HCT116 (cell line): ENCODE data around the gene CARD14. TPM values are rescaled to one million over a fixed set of nuclear protein-coding genes. Genes with fewer than 3 reads are reported as not detected.

Experiments used
- ATAC-seq: fragments of 200-7000 bp; cut with Tn5 transposase; 2 replicates; pipeline ENCODE4 v1.9.1; 2020; ENCODE audit warnings: mild to moderate bottlenecking, moderate library complexity
- BruUV-seq: library from RNA; stranded (reverse); fragments of 400-500 nt; replicated peaks from 2 replicates; lab custom pipeline; 2021; lab: Mats Ljungman, UMichigan
- CTCF ChIA-PET: fragments of 300-600 bp; sonication (Branson Sonifier 250); formaldehyde crosslinking; loops from one replicate; lab custom pipeline; 2021; ENCODE audit warnings: antibody characterized with exemption; lab: Charles Lee
- POLR2A ChIA-PET: fragments of 300-600, 350-600 bp; sonication (Branson Sonifier 250); formaldehyde crosslinking; loops from one replicate; lab custom pipeline; 2021; ENCODE audit warnings: antibody characterized with exemption; lab: Charles Lee
- RAD21 ChIA-PET, 2 experiments: fragments of 300-600 bp; sonication (Branson Sonifier 250); formaldehyde crosslinking; loops; one replicate each; lab custom pipeline; 2023; ENCODE audit warnings: low total read pairs in 2 of 2; ENCODE audit not compliant: uncharacterized antibody in 2 of 2, unreplicated experiment in 2 of 2, low non-redundant PET in 1 of 2; lab: Charles Lee
- DNase-seq: peaks from one replicate; pipeline ENCODE4 v3.0.0-alpha.2; 2010; ENCODE audit warnings: low read depth, low spot score
- H2AFZ ChIP-seq: fragments of 200-600 bp; shearing (Covaris generic), sonication (generic); 2 replicates; pipeline ENCODE4 v1.6.1; 2017; ENCODE audit warnings: low read depth, mixed run types, mixed read lengths, antibody characterized with exemption, low read length; ENCODE audit not compliant: poor library complexity, severe bottlenecking
- H3K27ac ChIP-seq: 2 replicates; pipeline ENCODE4 v1.5.1; 2012; ENCODE audit warnings: low read depth, low read length
- H3K27me3 ChIP-seq: fragments of 200-600 bp; sonication (generic); 2 replicates; pipeline ENCODE4 v1.6.1; 2016; ENCODE audit warnings: mixed run types, low read length, mixed read lengths; ENCODE audit not compliant: insufficient read depth
- H3K36me3 ChIP-seq, 2 experiments: fragments of 200-500 bp in 1 of 2; fragments of 200-600 bp in 1 of 2; sonication (Bioruptor generic) in 1 of 2; sonication (generic) in 1 of 2; 2 replicates each; pipeline versions ENCODE4 v1.5.1 to v1.6.1; 2014 to 2016; ENCODE audit warnings: low read length in 2 of 2, inconsistent platforms in 1 of 2, mixed read lengths in 1 of 2, mixed run types in 1 of 2; ENCODE audit not compliant: insufficient read depth in 2 of 2, control insufficient read depth in 1 of 2
- H3K4me1 ChIP-seq, 2 experiments: fragments of 200-600 bp in 1 of 2; sonication (generic) in 1 of 2; 2 replicates each; pipeline versions ENCODE4 v1.5.1 to v1.6.1; 2012 to 2017; ENCODE audit warnings: low read length in 2 of 2, inconsistent platforms in 1 of 2, mild to moderate bottlenecking in 1 of 2, mixed read lengths in 1 of 2, mixed run types in 1 of 2, moderate library complexity in 1 of 2; ENCODE audit not compliant: insufficient read depth in 2 of 2, control insufficient read depth in 1 of 2
- H3K4me2 ChIP-seq: fragments of 200-600 bp; sonication (generic); 2 replicates; pipeline ENCODE4 v1.6.1; 2017; ENCODE audit warnings: mixed run types, low read length, mixed read lengths
- H3K4me3 ChIP-seq, 2 experiments: fragments of 200-600 bp in 1 of 2; sonication (generic) in 1 of 2; replicated peaks in 1 of 2; 2 replicates each; pipeline ENCODE4 v1.5.1; 2011 to 2016; ENCODE audit warnings: low read length in 2 of 2, control low read depth in 1 of 2, low read depth in 1 of 2, mild to moderate bottlenecking in 1 of 2, mixed read lengths in 1 of 2, mixed run types in 1 of 2
- H3K79me2 ChIP-seq: fragments of 200-600 bp; sonication (generic); 2 replicates; pipeline ENCODE4 v1.6.1; 2017; ENCODE audit warnings: mild to moderate bottlenecking, mixed run types, low read length, moderate library complexity, mixed read lengths; ENCODE audit not compliant: insufficient read depth
- H3K9ac ChIP-seq: fragments of 200-600 bp; sonication (generic); 2 replicates; pipeline ENCODE4 v1.6.1; 2016; ENCODE audit warnings: low read length, mixed read lengths
- H3K9me2 ChIP-seq: fragments of 200-600 bp; sonication (generic), shearing (Covaris generic); 2 replicates; pipeline ENCODE4 v1.6.1; 2017; ENCODE audit warnings: mixed run types, mild to moderate bottlenecking, moderate library complexity; ENCODE audit not compliant: insufficient read depth
- H3K9me3 ChIP-seq, 2 experiments: fragments of 200-500 bp in 1 of 2; fragments of 200-600 bp in 1 of 2; sonication (Bioruptor generic) in 1 of 2; sonication (generic) in 1 of 2; 2 replicates each; pipeline ENCODE4 v1.6.1; 2014 to 2017; ENCODE audit warnings: low read length in 2 of 2, mixed read lengths in 2 of 2, inconsistent platforms in 1 of 2, low read depth in 1 of 2, mild to moderate bottlenecking in 1 of 2, mixed run types in 1 of 2, moderate library complexity in 1 of 2; ENCODE audit not compliant: control insufficient read depth in 1 of 2, insufficient read depth in 1 of 2
- H4K20me1 ChIP-seq: fragments of 200-600 bp; sonication (generic), shearing (Covaris generic); 2 replicates; pipeline ENCODE4 v1.6.1; 2017; ENCODE audit warnings: mixed run types, mild to moderate bottlenecking, moderate library complexity; ENCODE audit not compliant: insufficient read depth
- ATF3 ChIP-seq: IDR thresholded peaks from 2 replicates; pipeline ENCODE4 v1.6.1; 2012
- CBX3 ChIP-seq: IDR thresholded peaks from 2 replicates; pipeline ENCODE4 v1.6.1; 2012; ENCODE audit warnings: low read depth
- CEBPB ChIP-seq: IDR thresholded peaks from 2 replicates; pipeline ENCODE4 v1.6.1; 2012; ENCODE audit warnings: low read depth
- EGR1 ChIP-seq: IDR thresholded peaks from 2 replicates; pipeline ENCODE4 v1.6.1; 2012; ENCODE audit warnings: low read depth
- EZH2 ChIP-seq: fragments of 200-600 bp; sonication (generic); IDR thresholded peaks from 2 replicates; pipeline ENCODE4 v1.6.1; 2017; ENCODE audit warnings: antibody characterized with exemption, mixed run types
- EZH2phosphoT487 ChIP-seq: fragments of 200-600 bp; IDR thresholded peaks from 2 replicates; pipeline ENCODE4 v1.6.1; 2018; ENCODE audit warnings: antibody characterized with exemption, borderline replicate concordance
- FOSL1 ChIP-seq: IDR thresholded peaks from 2 replicates; pipeline ENCODE4 v1.6.1; 2012; ENCODE audit warnings: low read depth
- JUND ChIP-seq: IDR thresholded peaks from 2 replicates; pipeline ENCODE4 v1.6.1; 2012
- MAX ChIP-seq: IDR thresholded peaks from 2 replicates; pipeline ENCODE4 v1.6.1; 2012
- POLR2A ChIP-seq: IDR thresholded peaks from 2 replicates; pipeline ENCODE4 v1.7.0; 2011; ENCODE audit warnings: borderline replicate concordance; ENCODE audit not compliant: insufficient read depth, insufficient read length; ENCODE audit errors: extremely low read depth
- POLR2AphosphoS5 ChIP-seq: IDR thresholded peaks from 2 replicates; pipeline ENCODE4 v1.6.1; 2011; ENCODE audit warnings: mild to moderate bottlenecking, low read depth, low read length, moderate library complexity
- RAD21 ChIP-seq: IDR thresholded peaks from 2 replicates; pipeline ENCODE4 v1.6.1; 2012; ENCODE audit warnings: low read depth, mild to moderate bottlenecking
- REST ChIP-seq: IDR thresholded peaks from 2 replicates; pipeline ENCODE4 v1.6.1; 2012; ENCODE audit warnings: low read depth
- SP1 ChIP-seq: IDR thresholded peaks from 2 replicates; pipeline ENCODE4 v1.6.1; 2012; ENCODE audit warnings: low read depth
- SRF ChIP-seq: IDR thresholded peaks from 2 replicates; pipeline ENCODE4 v1.6.1; 2012; ENCODE audit warnings: low read depth
- TCF7L2 ChIP-seq: IDR thresholded peaks from 2 replicates; pipeline ENCODE4 v1.7.0; 2011; ENCODE audit warnings: borderline replicate concordance, inconsistent platforms; ENCODE audit not compliant: insufficient read depth, insufficient read length; ENCODE audit errors: extremely low read depth
- YY1 ChIP-seq: IDR thresholded peaks from 2 replicates; pipeline ENCODE4 v1.6.1; 2011; ENCODE audit warnings: low read length, low read depth, moderate library complexity, mild to moderate bottlenecking; ENCODE audit not compliant: insufficient replicate concordance; ENCODE audit errors: extremely low read depth
- ZBTB33 ChIP-seq: IDR thresholded peaks from 2 replicates; pipeline ENCODE4 v1.6.1; 2011; ENCODE audit warnings: mild to moderate bottlenecking, low read length, moderate library complexity; ENCODE audit not compliant: insufficient replicate concordance; ENCODE audit errors: extremely low read depth
- ZFX ChIP-seq: fragments of 450-650 bp; IDR thresholded peaks from 2 replicates; pipeline ENCODE4 v1.6.1; 2017
- ZNF274 ChIP-seq: fragments of 200-500 bp; sonication (Bioruptor generic); IDR thresholded peaks from 2 replicates; pipeline ENCODE4 v1.6.1; 2014; ENCODE audit warnings: mild to moderate bottlenecking, low read depth, low read length, inconsistent platforms
- intact Hi-C: fragments of 100-400 bp; cut with micrococcal nuclease; formaldehyde crosslinking; loops from 2 replicates; pipeline ENCODE4 v1.10.0; 2022
- total RNA-seq: library from RNA; stranded (reverse); gene quantifications from one replicate; pipeline ENCODE4 v1.2.1, GENCODE V29; 2021; ENCODE audit not compliant: unreplicated experiment

The CARD14 gene
- total RNA-seq, 1 experiment from 2014 or later, result 0.25 TPM

GRCh38 chr17:80253631-80254395 lies 84.0 kb downstream of the CARD14 start:
- Histone ChIP-seq H3K9me2 (no peaks in the 10 kb centered on the region), H3K4me2 (peak overlapping the region; percentile 74), H3K4me1 (peaks cover 39 to 59% of the 10 kb centered on the region in 2 experiments), H3K27ac (peak overlapping the region; percentile 89), H3K9ac (peak overlapping the region; percentile 42), H3K9me3 (no peaks in the 10 kb centered on the region), H3K27me3 (no peaks in the 10 kb centered on the region), H3K4me3 (0 out of 4 replicates have a peak overlapping the region, but pooled peaks of 1 of the 2 experiments have one; percentile 9), H3K79me2 (no peaks in the 10 kb centered on the region), H4K20me1 (no peaks in the 10 kb centered on the region), H3K36me3 (no peaks in the 10 kb centered on the region), H2AFZ (no peak overlapping the region)
- DNase-seq (no peak), ATAC-seq (no peak)
- intact Hi-C loops, result loop anchor here (1.0 to 2.0 kb wide), 4 partner anchors 58 to 245 kb away; partner anchors contain the start of gene GAA
- POLR2A ChIA-PET, result no interaction called here
- BruUV-seq, result no TSS peak
- RAD21 ChIA-PET, result no interaction called here
- no peak for TF ChIP-seq FOSL1
- TF ChIP-seq SRF, result no peak
- no peak for TF ChIP-seq YY1
- TF ChIP-seq SP1, result no peak
- TF ChIP-seq TCF7L2, result no peak
- no peak for TF ChIP-seq REST
- TF ChIP-seq EZH2, result no peak
- no peak for TF ChIP-seq ZBTB33
- no peak for TF ChIP-seq CEBPB
- TF ChIP-seq ZNF274, result no peak
- no peak for TF ChIP-seq POLR2AphosphoS5
- no peak for TF ChIP-seq EGR1
- no peak for TF ChIP-seq ATF3
- TF ChIP-seq CBX3, result no peak
- no peak for TF ChIP-seq EZH2phosphoT487
- no peak for TF ChIP-seq RAD21
- TF ChIP-seq JUND, result no peak
- no peak for TF ChIP-seq POLR2A
- no peak for TF ChIP-seq ZFX
- no peak for TF ChIP-seq MAX
- CTCF ChIA-PET, result no interaction called here
